ENCODE measurements around the gene AHI1. TPM values are rescaled to one million over a fixed set of nuclear protein-coding genes. Genes with fewer than 3 reads are reported as not detected.

Gene AHI1
- total and polyA plus RNA-seq, 5 experiments from 2014 or later = 2.3 to 16.1 (median 4.9) TPM

DNA sequence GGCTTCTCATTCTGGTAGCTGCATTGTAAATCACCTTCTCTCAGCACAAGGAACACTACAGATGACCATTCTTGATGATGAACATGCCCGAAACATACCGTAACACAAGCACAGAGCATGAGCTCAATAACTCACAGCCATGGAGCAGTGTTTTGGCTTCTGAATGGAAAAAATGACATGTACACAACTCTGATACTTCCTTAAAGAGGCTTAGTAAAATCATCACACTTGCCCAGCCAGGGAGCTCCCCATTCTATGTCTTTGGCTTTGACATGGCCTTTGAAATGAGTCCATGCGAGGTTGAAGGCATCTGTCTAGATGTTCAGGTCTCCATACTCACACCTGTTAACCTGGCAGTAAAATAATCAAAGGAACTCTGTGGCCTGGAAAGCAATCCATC is 228.8 kb downstream of the AHI1 start:
- Mint-ChIP-seq H3K9me3 (no peaks in the 10 kb centered on the region), H3K36me3 (no peaks in the 10 kb centered on the region), H3K27me3 (peaks cover 0 to 2% (median 0%) of the 10 kb centered on the region in 5 donors), H3K4me1 (peaks cover 0 to 3% (median 0%) of the 10 kb centered on the region in 4 donors), H3K27ac (no peak overlapping the region), H3K4me3 (no peak overlapping the region)
- POLR2A ChIA-PET = no interaction called here
- no peak for ATAC-seq
- DNase-seq = no peak

- no peaks in the 10 kb centered on the region for H3K9me3 Mint-ChIP-seq
- no peak overlapping the region for H3K4me3 Mint-ChIP-seq
- DNase-seq (no peak), ATAC-seq (no peak)
- H3K4me1 Mint-ChIP-seq = peaks cover 0 to 3% (median 0%) of the 10 kb centered on the region in 4 donors
- no peaks in the 10 kb centered on the region for H3K27me3 Mint-ChIP-seq
- POLR2A ChIA-PET = no interaction called here
- H3K36me3 Mint-ChIP-seq = no peaks in the 10 kb centered on the region
- no peak overlapping the region for H3K27ac Mint-ChIP-seq
These were observed 229.3 kb downstream of the AHI1 start for GRCh38 chr6:135268263-135268662.

DNA sequence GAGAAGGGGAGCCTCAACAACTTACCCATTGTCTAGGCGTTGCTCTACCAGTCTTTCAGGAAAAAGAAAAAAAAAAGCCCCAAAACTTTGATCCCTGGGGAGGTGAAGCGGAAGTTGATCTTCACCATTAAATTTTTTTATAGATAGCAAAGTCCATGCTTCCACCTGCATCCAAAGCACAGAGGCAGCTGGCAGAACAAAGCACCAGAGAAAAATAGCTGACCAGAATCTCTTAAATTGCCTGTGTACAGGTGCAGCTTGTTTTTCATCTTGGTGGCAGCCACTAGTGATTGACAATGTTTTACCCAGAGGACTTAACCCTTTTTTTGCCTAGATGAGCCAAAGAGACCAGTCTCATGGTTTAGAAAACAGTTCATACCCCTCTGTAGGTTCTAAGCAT is 230.5 kb downstream of the AHI1 start:
- no peaks in the 10 kb centered on the region for H3K36me3 Mint-ChIP-seq
- no peaks in the 10 kb centered on the region for H3K27me3 Mint-ChIP-seq
- no peak for ATAC-seq
- H3K27ac Mint-ChIP-seq = no peak overlapping the region
- POLR2A ChIA-PET = no interaction called here
- DNase-seq = no peak
- peaks cover 0 to 3% (median 0%) of the 10 kb centered on the region in 4 donors for H3K4me1 Mint-ChIP-seq
- no peaks in the 10 kb centered on the region for H3K9me3 Mint-ChIP-seq
- no peak overlapping the region for H3K4me3 Mint-ChIP-seq

DNA sequence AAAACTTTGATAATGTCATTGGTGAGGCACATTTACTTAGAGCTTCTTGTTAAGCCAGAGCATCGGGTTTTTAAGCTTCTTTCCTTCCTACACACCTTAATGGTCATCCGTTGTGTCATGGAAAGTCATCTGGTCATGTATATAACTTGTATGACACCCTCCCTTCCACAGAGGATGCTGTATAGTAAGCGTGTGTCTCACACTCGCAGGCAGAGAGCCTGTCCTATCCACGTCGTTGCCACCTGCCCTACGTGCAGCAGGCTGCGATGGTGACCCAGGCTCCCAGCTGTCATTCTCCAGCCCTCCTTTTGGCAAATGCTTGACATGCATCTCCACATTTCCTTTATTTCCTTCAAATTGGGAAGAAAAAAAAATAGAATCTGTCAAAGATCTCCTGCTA is 230.9 kb downstream of the AHI1 start:
- Mint-ChIP-seq H3K4me1 (peaks cover 0 to 3% (median 0%) of the 10 kb centered on the region in 4 donors), H3K4me3 (no peak overlapping the region), H3K27me3 (no peaks in the 10 kb centered on the region), H3K27ac (no peak overlapping the region), H3K9me3 (no peaks in the 10 kb centered on the region), H3K36me3 (no peaks in the 10 kb centered on the region)
- no peak for DNase-seq
- POLR2A ChIA-PET = no interaction called here
- ATAC-seq = no peak

DNA sequence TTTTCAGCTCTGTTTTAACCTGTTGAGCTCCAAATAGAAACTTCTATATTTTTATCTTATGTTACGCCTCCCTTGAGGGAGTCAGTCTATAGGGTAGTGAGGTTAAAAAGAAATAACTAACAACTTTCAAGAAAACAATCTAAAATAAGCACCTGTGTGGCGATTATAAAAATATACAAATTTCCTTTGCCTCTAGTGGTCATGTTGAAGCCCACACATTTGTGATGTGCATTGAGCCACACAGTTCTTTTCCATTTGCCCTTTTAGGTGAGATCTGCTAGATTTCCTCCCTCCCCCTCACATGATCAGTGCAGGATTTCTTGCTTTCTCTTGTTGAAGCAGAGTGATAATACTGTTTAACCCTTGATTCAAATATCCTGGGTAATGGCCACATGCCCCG is 232.3 kb downstream of the AHI1 start:
- H3K27ac Mint-ChIP-seq = peak overlapping the region in 1 of 10 donors; percentile 19
- no peaks in the 10 kb centered on the region for H3K36me3 Mint-ChIP-seq
- H3K4me1 Mint-ChIP-seq = peaks cover 0 to 3% (median 0%) of the 10 kb centered on the region in 4 donors
- POLR2A ChIA-PET = no interaction called here
- ATAC-seq (no peak), DNase-seq (no peak)
- H3K27me3 Mint-ChIP-seq = peaks cover 0 to 2% (median 0%) of the 10 kb centered on the region in 5 donors
- no peaks in the 10 kb centered on the region for H3K9me3 Mint-ChIP-seq
- no peak overlapping the region for H3K4me3 Mint-ChIP-seq

DNA sequence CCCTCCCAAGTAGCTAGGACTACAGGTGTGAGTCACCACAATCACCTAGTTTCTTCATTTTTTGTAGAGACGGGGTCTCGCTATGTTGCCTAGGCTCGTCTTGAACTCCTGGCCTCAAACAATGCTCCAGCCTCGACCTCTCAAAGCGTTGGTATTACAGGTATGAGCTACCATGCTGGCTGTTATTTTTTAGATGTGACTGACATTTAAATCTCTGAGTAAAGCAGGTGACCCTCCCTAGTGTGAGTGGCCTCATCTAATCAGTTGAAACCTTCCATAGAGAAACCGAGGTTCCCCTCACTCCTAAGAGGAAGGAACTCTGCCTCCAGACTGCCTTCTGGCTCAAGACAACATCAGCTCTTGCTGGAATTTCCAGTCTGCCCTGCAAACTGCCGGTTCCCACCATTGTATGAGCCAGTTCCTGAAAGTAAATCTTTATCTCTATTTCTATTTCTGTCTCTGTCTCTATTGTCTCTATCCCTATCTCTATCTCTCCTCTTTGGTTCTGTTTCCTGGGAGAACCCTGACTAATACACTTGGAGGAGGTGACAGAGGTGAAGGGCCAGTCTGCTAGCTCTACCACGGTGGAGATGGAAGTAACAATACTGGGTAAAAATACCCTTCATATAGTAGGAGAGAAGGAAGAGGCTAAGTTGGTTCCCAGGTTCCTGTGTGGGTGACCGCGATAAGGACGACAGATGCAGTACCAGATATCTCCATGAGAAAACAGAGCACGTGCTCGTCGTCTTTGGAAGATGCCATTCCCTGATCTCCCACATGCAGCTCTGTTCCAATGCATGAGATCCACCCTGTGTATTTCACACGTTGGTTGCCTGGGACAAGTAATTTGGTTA is 235.4 kb downstream of the AHI1 start:
- H3K4me1 Mint-ChIP-seq = no peaks in the 10 kb centered on the region
- no peak overlapping the region for H3K27ac Mint-ChIP-seq
- H3K36me3 Mint-ChIP-seq = no peaks in the 10 kb centered on the region
- H3K9me3 Mint-ChIP-seq = no peaks in the 10 kb centered on the region
- H3K4me3 Mint-ChIP-seq = no peak overlapping the region
- POLR2A ChIA-PET = no interaction called here
- peaks cover 0 to 8% (median 0%) of the 10 kb centered on the region in 5 donors for H3K27me3 Mint-ChIP-seq
- DNase-seq (no peak), ATAC-seq (no peak)

GRCh38 chr6:135260612-135261011 is 236.9 kb downstream of the AHI1 start:
- H3K4me3 Mint-ChIP-seq = no peak overlapping the region
- peaks cover 0 to 11% (median 0%) of the 10 kb centered on the region in 5 donors for H3K27me3 Mint-ChIP-seq
- no peak overlapping the region for H3K27ac Mint-ChIP-seq
- no peaks in the 10 kb centered on the region for H3K9me3 Mint-ChIP-seq
- POLR2A ChIA-PET = no interaction called here
- H3K36me3 Mint-ChIP-seq = no peaks in the 10 kb centered on the region
- DNase-seq (no peak), ATAC-seq (no peak)
- no peaks in the 10 kb centered on the region for H3K4me1 Mint-ChIP-seq

GRCh38 chr6:135258970-135259369 is 238.6 kb downstream of the AHI1 start:
- Mint-ChIP-seq H3K27ac (no peak overlapping the region), H3K4me3 (no peak overlapping the region), H3K9me3 (no peaks in the 10 kb centered on the region), H3K27me3 (peaks cover 0 to 11% (median 0%) of the 10 kb centered on the region in 5 donors), H3K4me1 (peaks cover 0 to 1% (median 0%) of the 10 kb centered on the region in 4 donors), H3K36me3 (no peaks in the 10 kb centered on the region)
- DNase-seq (no peak), ATAC-seq (no peak)
- POLR2A ChIA-PET = no interaction called here

DNA sequence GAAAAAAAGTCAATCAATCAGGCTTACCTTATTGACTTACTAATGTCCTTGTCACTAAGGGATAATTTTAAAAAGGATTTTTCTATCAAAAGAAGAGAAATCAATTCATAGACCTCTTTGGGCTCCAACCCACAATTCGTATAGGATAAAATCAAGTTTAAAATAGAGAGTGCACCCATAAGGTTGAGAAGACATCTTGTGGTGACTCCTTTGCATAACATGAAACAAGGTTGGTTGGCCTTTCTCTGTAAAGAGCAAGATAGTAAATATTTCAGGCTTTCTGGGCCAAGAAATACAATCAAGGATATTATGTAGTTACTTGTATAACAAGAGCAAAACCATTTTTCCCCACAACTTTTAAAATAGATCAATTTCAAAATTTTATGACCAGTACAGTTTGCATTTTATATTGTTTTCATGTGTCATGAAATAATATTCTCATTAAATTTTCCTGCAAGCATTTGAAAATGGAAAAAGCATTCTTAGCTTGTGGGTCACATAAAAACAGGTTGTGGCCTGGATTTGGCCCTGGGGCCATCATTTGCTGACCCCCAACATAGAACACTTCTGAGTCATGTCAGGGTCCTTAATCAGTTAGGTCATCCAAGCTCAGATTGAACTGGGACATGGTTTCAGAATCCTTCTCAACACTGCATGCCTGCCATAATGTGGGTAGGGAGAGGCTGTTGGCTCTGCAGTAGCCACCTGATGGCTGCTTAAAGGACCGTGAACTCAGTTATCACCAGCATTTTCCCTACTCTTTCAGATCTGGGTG is 239.7 kb downstream of the AHI1 start:
- Mint-ChIP-seq H3K4me3 (no peak overlapping the region), H3K9me3 (no peaks in the 10 kb centered on the region), H3K36me3 (no peaks in the 10 kb centered on the region), H3K27me3 (peaks cover 0 to 11% (median 0%) of the 10 kb centered on the region in 5 donors), H3K27ac (no peak overlapping the region), H3K4me1 (peaks cover 0 to 1% (median 0%) of the 10 kb centered on the region in 4 donors)
- POLR2A ChIA-PET = no interaction called here
- DNase-seq = peak in 3 of 10 donors; percentile 3 to 11 (median 4)
- no peak for ATAC-seq

- DNase-seq = no peak
- Mint-ChIP-seq H3K4me1 (peaks cover 0 to 1% (median 0%) of the 10 kb centered on the region in 4 donors), H3K27me3 (peaks cover 0 to 11% (median 0%) of the 10 kb centered on the region in 5 donors), H3K36me3 (no peaks in the 10 kb centered on the region), H3K27ac (peak overlapping the region in 2 of 10 donors; percentile 18 to 40), H3K4me3 (no peak overlapping the region), H3K9me3 (no peaks in the 10 kb centered on the region)
- POLR2A ChIA-PET = no interaction called here
- no peak for ATAC-seq
These were observed 240.7 kb downstream of the AHI1 start for GRCh38 chr6:135256866-135257265.

GRCh38 chr6:135254471-135254870 is 243.1 kb downstream of the AHI1 start:
- peaks cover 0 to 6% (median 0%) of the 10 kb centered on the region in 5 donors for H3K27me3 Mint-ChIP-seq
- H3K9me3 Mint-ChIP-seq = no peaks in the 10 kb centered on the region
- no peak overlapping the region for H3K4me3 Mint-ChIP-seq
- H3K4me1 Mint-ChIP-seq = peaks cover 0 to 11% (median 2%) of the 10 kb centered on the region in 4 donors
- H3K27ac Mint-ChIP-seq = no peak overlapping the region
- no peak for DNase-seq
- ATAC-seq = no peak
- H3K36me3 Mint-ChIP-seq = no peaks in the 10 kb centered on the region
- POLR2A ChIA-PET = no interaction called here

GRCh38 chr6:135251498-135252441 is 245.8 kb downstream of the AHI1 start:
- DNase-seq = no peak
- POLR2A ChIA-PET = no interaction called here
- Mint-ChIP-seq H3K27me3 (peaks cover 0 to 4% (median 0%) of the 10 kb centered on the region in 5 donors), H3K27ac (peak overlapping the region in 1 of 10 donors; percentile 34), H3K4me3 (no peak overlapping the region), H3K9me3 (no peaks in the 10 kb centered on the region), H3K36me3 (no peaks in the 10 kb centered on the region), H3K4me1 (peaks cover 0 to 12% (median 2%) of the 10 kb centered on the region in 4 donors)
- no peak for ATAC-seq

Measured in naive thymus-derived CD8-positive, alpha-beta T cell (primary cell).